Hepatocyte (in vitro differentiated cells): ENCODE results near the gene EPM2AIP1. TPM values are rescaled to one million over a fixed set of nuclear protein-coding genes. Genes with fewer than 3 reads are reported as not detected.

ENCODE experiments used
- DNase-seq: peaks from one replicate; pipeline ENCODE4 v3.0.0-alpha.2; 2016; ENCODE audit warnings: low spot score
- H2AFZ ChIP-seq: fragments of 200-600 bp; sonication (generic); 2 replicates; pipeline ENCODE4 v1.6.0; 2016; ENCODE audit warnings: antibody characterized with exemption, mild to moderate bottlenecking
- H3K27ac ChIP-seq: fragments of 200-600 bp; sonication (generic); 2 replicates; pipeline ENCODE4 v1.5.1; 2016; ENCODE audit warnings: mild to moderate bottlenecking
- H3K27me3 ChIP-seq: fragments of 200-600 bp; sonication (generic); 2 replicates; pipeline ENCODE4 v1.6.1; 2016
- H3K36me3 ChIP-seq: fragments of 200-600 bp; sonication (generic); replicated peaks from 2 replicates; pipeline ENCODE4 v1.5.1; 2016; ENCODE audit warnings: low read depth; ENCODE audit not compliant: insufficient read depth
- H3K4me1 ChIP-seq: fragments of 200-600 bp; sonication (generic); 2 replicates; pipeline ENCODE4 v1.5.1; 2016; ENCODE audit warnings: mild to moderate bottlenecking, moderate library complexity; ENCODE audit not compliant: insufficient read depth
- H3K4me2 ChIP-seq: fragments of 200-600 bp; sonication (generic); 2 replicates; pipeline ENCODE4 v1.6.0; 2016
- H3K4me3 ChIP-seq: fragments of 200-600 bp; sonication (generic); 2 replicates; pipeline ENCODE4 v1.5.1; 2016; ENCODE audit warnings: mild to moderate bottlenecking
- H3K79me2 ChIP-seq: fragments of 200-600 bp; sonication (generic); 2 replicates; pipeline ENCODE4 v1.6.0; 2017; ENCODE audit warnings: mild to moderate bottlenecking
- H3K9me2 ChIP-seq: fragments of 200-600 bp; sonication (generic); replicated peaks from 2 replicates; pipeline ENCODE4 v1.6.0; 2017; ENCODE audit warnings: mild to moderate bottlenecking; ENCODE audit not compliant: insufficient read depth
- H3K9me3 ChIP-seq: fragments of 200-600 bp; sonication (generic); 2 replicates; pipeline ENCODE4 v1.5.1; 2016; ENCODE audit warnings: low read depth, mild to moderate bottlenecking
- H4K20me1 ChIP-seq: fragments of 200-600 bp; sonication (generic); 2 replicates; pipeline ENCODE4 v1.6.0; 2016; ENCODE audit warnings: mild to moderate bottlenecking; ENCODE audit not compliant: insufficient read depth, poor library complexity, severe bottlenecking
- CTCF ChIP-seq: fragments of 200-600 bp; sonication (generic); IDR thresholded peaks from 2 replicates; pipeline ENCODE4 v1.5.1; 2016; ENCODE audit warnings: antibody characterized with exemption, mild to moderate bottlenecking; ENCODE audit not compliant: poor library complexity
- EZH2 ChIP-seq: fragments of 200-600 bp; sonication (generic); IDR thresholded peaks from 2 replicates; pipeline ENCODE4 v1.6.1; 2016; ENCODE audit warnings: antibody characterized with exemption, mild to moderate bottlenecking, borderline replicate concordance
- EZH2phosphoT487 ChIP-seq: fragments of 200-600 bp; sonication (generic); IDR thresholded peaks from one replicate; pipeline ENCODE4 v1.6.1; 2018; ENCODE audit warnings: antibody characterized with exemption, mild to moderate bottlenecking, low read depth, moderate library complexity; ENCODE audit not compliant: unreplicated experiment, severe bottlenecking
- WGBS: methylation state at CpG from one replicate; pipeline ENCODE4 v1.1.6; 2016; ENCODE audit warnings: low lambda C conversion rate; ENCODE audit errors: missing lambda C conversion rate; 5-methylcytosine and 5-hydroxymethylcytosine counted together
- polyA plus RNA-seq: library from polyadenylated mRNA; unstranded; fragments of >200 nt; fragmentation: Nextera tagmentation; extraction: Ambion mirVana; gene quantifications from 2 replicates; pipeline ENCODE4 v1.2.1, GENCODE V29; 2016
- total RNA-seq: library from RNA; depleted of rRNA; stranded (reverse); fragments of >200 nt; gene quantifications from 2 replicates; pipeline ENCODE4 v1.2.3, GENCODE V29; 2014

EPM2AIP1 gene
- total and polyA plus RNA-seq, 2 experiments from 2014 or later, result 14.6 to 32.4 TPM

GRCh38 chr3:36960502-36960901 is 32.4 kb downstream of the EPM2AIP1 start:
- DNase-seq, result no peak
- Histone ChIP-seq H2AFZ (no peak overlapping the region), H4K20me1 (no peaks in the 10 kb centered on the region), H3K27me3 (no peaks in the 10 kb centered on the region), H3K27ac (no peak overlapping the region), H3K4me3 (no peak overlapping the region), H3K4me2 (no peak overlapping the region), H3K36me3 (no peaks in the 10 kb centered on the region), H3K4me1 (no peaks in the 10 kb centered on the region), H3K79me2 (no peaks in the 10 kb centered on the region), H3K9me3 (no peaks in the 10 kb centered on the region), H3K9me2 (no peaks in the 10 kb centered on the region)
- TF ChIP-seq EZH2phosphoT487 (no peak), EZH2 (no peak), CTCF (no peak)
- 98% methylated on average over 4 of the region's 4 CpGs for WGBS

GRCh38 chr3:36959821-36960220 is 33.1 kb downstream of the EPM2AIP1 start:
- Histone ChIP-seq H3K4me2 (no peak overlapping the region), H3K27me3 (no peaks in the 10 kb centered on the region), H3K9me3 (no peaks in the 10 kb centered on the region), H2AFZ (no peak overlapping the region), H3K36me3 (no peaks in the 10 kb centered on the region), H3K9me2 (no peaks in the 10 kb centered on the region), H3K79me2 (no peaks in the 10 kb centered on the region), H3K4me3 (no peak overlapping the region), H3K27ac (no peak overlapping the region), H3K4me1 (peaks cover 6% of the 10 kb centered on the region), H4K20me1 (no peaks in the 10 kb centered on the region)
- WGBS, result 86% methylated on average over 2 of the region's 2 CpGs
- DNase-seq, result no peak
- TF ChIP-seq EZH2phosphoT487, result no peak
- TF ChIP-seq EZH2, result no peak
- TF ChIP-seq CTCF, result no peak

GRCh38 chr3:36957862-36958686 is 34.9 kb downstream of the EPM2AIP1 start:
- Histone ChIP-seq H3K27ac (peak overlapping the region; percentile 72), H3K9me2 (no peaks in the 10 kb centered on the region), H2AFZ (no peak overlapping the region), H3K36me3 (no peaks in the 10 kb centered on the region), H3K79me2 (no peaks in the 10 kb centered on the region), H3K9me3 (no peaks in the 10 kb centered on the region), H3K4me1 (peaks cover 9% of the 10 kb centered on the region), H3K27me3 (no peaks in the 10 kb centered on the region), H3K4me2 (peak overlapping the region; percentile 27), H3K4me3 (no peak overlapping the region), H4K20me1 (no peaks in the 10 kb centered on the region)
- TF ChIP-seq EZH2phosphoT487 (no peak), CTCF (no peak), EZH2 (no peak)
- peak; percentile 52 for DNase-seq
- WGBS, result 82% methylated on average over 3 of the region's 3 CpGs
